ENCODE measurements around the gene GPR158. TPM values are rescaled to one million over a fixed set of nuclear protein-coding genes. Genes with fewer than 3 reads are reported as not detected.
A peak's percentile ranks its signal among the peaks of the same experiment; 100 is the strongest.

The GPR158 gene
- total RNA-seq, 1 donor from 2014 or later, result 0.12 TPM

GRCh38 chr10:25209618-25210017 is 34.8 kb downstream of the GPR158 start:
- ATAC-seq, result no peak
- Histone ChIP-seq H3K36me3 (no peaks in the 10 kb centered on the region), H3K4me1 (no peaks in the 10 kb centered on the region), H3K4me3 (no peak overlapping the region), H3K9me3 (no peaks in the 10 kb centered on the region), H3K27me3 (ENCODE audit: low read depth) (no peaks in the 10 kb centered on the region), H3K27ac (no peak overlapping the region)
- intact Hi-C loops (cut with DNase I), result no loop called here
- no peak for TF ChIP-seq CTCF (IDR thresholded peaks at IDR 0.05)
- no peak for DNase-seq

GRCh38 chr10:25210265-25210664 is 35.5 kb downstream of the GPR158 start:
- no peak for ATAC-seq
- TF ChIP-seq CTCF (IDR thresholded peaks at IDR 0.05), result no peak
- no peaks in the 10 kb centered on the region for H3K27me3 ChIP-seq (ENCODE audit: low read depth)
- intact Hi-C loops (cut with DNase I), result no loop called here
- no peaks in the 10 kb centered on the region for H3K36me3 ChIP-seq
- no peak for DNase-seq
- no peaks in the 10 kb centered on the region for H3K9me3 ChIP-seq
- no peak overlapping the region for H3K27ac ChIP-seq
- no peaks in the 10 kb centered on the region for H3K4me1 ChIP-seq
- H3K4me3 ChIP-seq, result no peak overlapping the region

- no peaks in the 10 kb centered on the region for H3K36me3 ChIP-seq
- DNase-seq (no peak), ATAC-seq (no peak)
- H3K9me3 ChIP-seq, result no peaks in the 10 kb centered on the region
- TF ChIP-seq CTCF (IDR thresholded peaks at IDR 0.05), result no peak
- no peak overlapping the region for H3K27ac ChIP-seq
- H3K4me3 ChIP-seq, result no peak overlapping the region
- intact Hi-C loops (cut with DNase I), result no loop called here
- H3K4me1 ChIP-seq, result no peaks in the 10 kb centered on the region
- H3K27me3 ChIP-seq (ENCODE audit: low read depth), result no peaks in the 10 kb centered on the region
Observed at GRCh38 chr10:25220156-25220555, 45.4 kb downstream of the GPR158 start.

GRCh38 chr10:25222085-25222660 is 47.4 kb downstream of the GPR158 start:
- TF ChIP-seq CTCF (IDR thresholded peaks at IDR 0.05), result no peak
- ATAC-seq (no peak), DNase-seq (no peak)
- intact Hi-C loops (cut with DNase I), result no loop called here
- H3K36me3 ChIP-seq, result no peaks in the 10 kb centered on the region
- no peak overlapping the region for H3K27ac ChIP-seq
- no peaks in the 10 kb centered on the region for H3K27me3 ChIP-seq (ENCODE audit: low read depth)
- no peaks in the 10 kb centered on the region for H3K4me1 ChIP-seq
- H3K9me3 ChIP-seq, result no peaks in the 10 kb centered on the region
- no peak overlapping the region for H3K4me3 ChIP-seq

GRCh38 chr10:25226775-25227682 is 52.2 kb downstream of the GPR158 start:
- Histone ChIP-seq H3K27me3 (ENCODE audit: low read depth) (no peaks in the 10 kb centered on the region), H3K9me3 (no peaks in the 10 kb centered on the region), H3K36me3 (no peaks in the 10 kb centered on the region), H3K4me1 (no peaks in the 10 kb centered on the region), H3K27ac (no peak overlapping the region), H3K4me3 (no peak overlapping the region)
- ATAC-seq (no peak), DNase-seq (no peak)
- peak; percentile 54 for TF ChIP-seq CTCF (IDR thresholded peaks at IDR 0.05)
- intact Hi-C loops (cut with DNase I), result no loop called here
